NCI-H446 treated with DMSO at 0.1 percent for 48 hours (cell line): ENCODE data around the gene HDAC11.
A peak's percentile ranks its signal among the peaks of the same experiment; 100 is the strongest.

Experiments
- DNase-seq: peaks from one replicate; lab custom pipeline; 2025; lab: John Stamatoyannopoulos, UW

HDAC11 gene

GRCh38 chr3:13525827-13526625 lies 45.9 kb downstream of the HDAC11 start:
- no peak for DNase-seq

GRCh38 chr3:13526626-13526949 lies 46.5 kb downstream of the HDAC11 start:
- DNase-seq = no peak

- DNase-seq = peak; percentile 53
Observed at GRCh38 chr3:13528217-13528867, 48.2 kb downstream of the HDAC11 start.

- DNase-seq = no peak
Observed at GRCh38 chr3:13529196-13530112, 49.3 kb downstream of the HDAC11 start.

GRCh38 chr3:13530241-13531009 lies 50.3 kb downstream of the HDAC11 start:
- no peak for DNase-seq

- no peak for DNase-seq
Observed at GRCh38 chr3:13532085-13532484, 52.0 kb downstream of the HDAC11 start.

GRCh38 chr3:13532631-13533030 lies 52.5 kb downstream of the HDAC11 start:
- DNase-seq = no peak

GRCh38 chr3:13533885-13534301 lies 53.8 kb downstream of the HDAC11 start:
- no peak for DNase-seq

- no peak for DNase-seq
Observed at GRCh38 chr3:13535526-13535875, 55.4 kb downstream of the HDAC11 start.

- DNase-seq = peak; percentile 77
Observed at GRCh38 chr3:13535905-13536304, 55.8 kb downstream of the HDAC11 start.

- no peak for DNase-seq
Observed at GRCh38 chr3:13536432-13536831, 56.3 kb downstream of the HDAC11 start.

- DNase-seq = no peak
Observed at GRCh38 chr3:13536832-13537231, 56.7 kb downstream of the HDAC11 start.

GRCh38 chr3:13537244-13537908 lies 57.3 kb downstream of the HDAC11 start:
- no peak for DNase-seq

GRCh38 chr3:13537909-13538296 lies 57.8 kb downstream of the HDAC11 start:
- no peak for DNase-seq

GRCh38 chr3:13538520-13539291 lies 58.6 kb downstream of the HDAC11 start:
- no peak for DNase-seq

- no peak for DNase-seq
Observed at GRCh38 chr3:13539292-13539638, 59.2 kb downstream of the HDAC11 start.

- DNase-seq = no peak
Observed at GRCh38 chr3:13539671-13540070, 59.6 kb downstream of the HDAC11 start.

GRCh38 chr3:13540297-13540995 lies 60.3 kb downstream of the HDAC11 start:
- no peak for DNase-seq

GRCh38 chr3:13541691-13542090 lies 61.6 kb downstream of the HDAC11 start:
- DNase-seq = no peak

- DNase-seq = no peak
Observed at GRCh38 chr3:13542142-13542541, 62.0 kb downstream of the HDAC11 start.
